H1 (cell line): ENCODE results near the gene DRD1. TPM values are rescaled to one million over a fixed set of nuclear protein-coding genes. Genes with fewer than 3 reads are reported as not detected.

ENCODE experiments used
- CTCF ChIA-PET: fragments of 300-600 bp; sonication (Branson Sonifier 250); formaldehyde crosslinking; loops from one replicate; lab custom pipeline; 2021; ENCODE audit not compliant: partially characterized antibody; lab: Charles Lee
- POLR2A ChIA-PET: fragments of 300-600 bp; sonication (Branson Sonifier 250); formaldehyde crosslinking; loops from one replicate; lab custom pipeline; 2021; ENCODE audit warnings: inconsistent platforms; ENCODE audit not compliant: partially characterized antibody; lab: Charles Lee
- DNase-seq, 2 experiments: peaks; one replicate each; pipeline versions ENCODE4 v3.0.0 to v3.0.0-alpha.2; 2010 to 2022; ENCODE audit warnings: low spot score in 2 of 2, low read depth in 1 of 2, mixed read lengths in 1 of 2
- FAIRE-seq: peaks from 2 replicates; lab custom pipeline; 2011; peaks lifted over from hg19 to GRCh38; lab: Jason Lieb, UNC
- H2AFZ ChIP-seq: 2 replicates; pipeline ENCODE4 v1.8.1; 2012; ENCODE audit warnings: low read length, inconsistent platforms
- H2AK5ac ChIP-seq: 2 replicates; pipeline ENCODE4 v1.6.1; 2013; ENCODE audit warnings: low read depth, low read length
- H2BK120ac ChIP-seq: replicated peaks from 2 replicates; pipeline ENCODE3; 2013; ENCODE audit warnings: low read depth, low read length, inconsistent platforms
- H2BK12ac ChIP-seq: 2 replicates; pipeline ENCODE4 v1.6.1; 2013; ENCODE audit warnings: low read depth, low read length
- H2BK15ac ChIP-seq: 2 replicates; pipeline ENCODE4 v1.6.1; 2013; ENCODE audit warnings: low read length
- H2BK20ac ChIP-seq: 2 replicates; pipeline ENCODE4 v1.6.1; 2013; ENCODE audit warnings: low read length
- H2BK5ac ChIP-seq: 2 replicates; pipeline ENCODE4 v1.6.1; 2013; ENCODE audit warnings: low read depth, low read length
- H3K14ac ChIP-seq: 2 replicates; pipeline ENCODE4 v1.6.1; 2013; ENCODE audit warnings: inconsistent platforms; ENCODE audit not compliant: insufficient read length
- H3K18ac ChIP-seq: 2 replicates; pipeline ENCODE4 v1.6.1; 2013; ENCODE audit warnings: low read length; ENCODE audit errors: extremely low read depth
- H3K23ac ChIP-seq: 2 replicates; pipeline ENCODE4 v1.6.1; 2013; ENCODE audit warnings: inconsistent platforms; ENCODE audit not compliant: insufficient read length
- H3K23me2 ChIP-seq: 2 replicates; pipeline ENCODE4 v1.6.1; 2013; ENCODE audit warnings: low read depth, low read length
- H3K27ac ChIP-seq: 2 replicates; pipeline ENCODE4 v1.6.1; 2011; ENCODE audit warnings: low read depth, low read length, inconsistent platforms
- H3K27me3 ChIP-seq, 4 experiments: replicated peaks in 1 of 4; 1 replicate in 1 of 4; 2 replicates in 3 of 4; pipeline versions ENCODE4 v1.6.1 to v1.8.1; 2011 to 2013; ENCODE audit warnings: low read length in 3 of 4, mild to moderate bottlenecking in 3 of 4, inconsistent platforms in 2 of 4, mixed read lengths in 2 of 4, moderate library complexity in 1 of 4; ENCODE audit not compliant: control insufficient read depth in 3 of 4, insufficient read depth in 3 of 4; ENCODE audit errors: extremely low read depth in 1 of 4
- H3K36me3 ChIP-seq, 4 experiments: 2 replicates each; pipeline versions ENCODE4 v1.6.1 to v1.8.1; 2011 to 2013; ENCODE audit warnings: mild to moderate bottlenecking in 4 of 4, low read length in 3 of 4, moderate library complexity in 2 of 4, control low read depth in 1 of 4, inconsistent platforms in 1 of 4; ENCODE audit not compliant: insufficient read depth in 4 of 4, control insufficient read depth in 2 of 4
- H3K4ac ChIP-seq: replicated peaks from 2 replicates; pipeline ENCODE3; 2013; ENCODE audit warnings: low read length, low read depth, mixed read lengths, inconsistent platforms; ENCODE audit not compliant: insufficient read length
- H3K4me1 ChIP-seq, 4 experiments: replicated peaks in 1 of 4; 1 replicate in 1 of 4; 2 replicates in 3 of 4; pipeline versions ENCODE4 v1.6.1 to v1.8.1; 2011 to 2013; ENCODE audit warnings: low read length in 3 of 4, inconsistent platforms in 2 of 4, mixed read lengths in 1 of 4; ENCODE audit not compliant: insufficient read depth in 4 of 4, control insufficient read depth in 3 of 4
- H3K4me2 ChIP-seq, 2 experiments: 2 replicates each; pipeline versions ENCODE4 v1.6.1 to v1.8.1; 2011 to 2013; ENCODE audit warnings: low read depth in 2 of 2, low read length in 2 of 2, control low read depth in 1 of 2, inconsistent platforms in 1 of 2, mild to moderate bottlenecking in 1 of 2; ENCODE audit not compliant: insufficient read depth in 1 of 2
- H3K4me3 ChIP-seq, 4 experiments: fragments of 200-600, 300-600 bp in 1 of 4; sonication (generic), shearing (Covaris generic), sonication (Bioruptor Twin) in 1 of 4; 2 replicates each; pipeline versions ENCODE4 v1.5.1 to v1.8.1; 2011 to 2016; ENCODE audit warnings: low read length in 4 of 4, low read depth in 3 of 4, control low read depth in 2 of 4, inconsistent platforms in 2 of 4, mild to moderate bottlenecking in 2 of 4, mixed read lengths in 1 of 4, moderate library complexity in 1 of 4; ENCODE audit not compliant: insufficient read depth in 2 of 4; ENCODE audit errors: extremely low read depth in 1 of 4
- H3K56ac ChIP-seq: replicated peaks from 2 replicates; pipeline ENCODE3; 2013; ENCODE audit warnings: low read depth, mild to moderate bottlenecking, mixed read lengths, low read length, inconsistent platforms; ENCODE audit not compliant: insufficient read length
- H3K79me1 ChIP-seq: 2 replicates; pipeline ENCODE4 v1.6.1; 2013; ENCODE audit warnings: low read depth, low read length, control low read depth
- H3K79me2 ChIP-seq, 2 experiments: 2 replicates each; pipeline versions ENCODE4 v1.6.1 to v1.8.1; 2012 to 2013; ENCODE audit warnings: low read length in 2 of 2, mild to moderate bottlenecking in 2 of 2, inconsistent platforms in 1 of 2; ENCODE audit not compliant: insufficient read depth in 2 of 2, control insufficient read depth in 1 of 2
- H3K9ac ChIP-seq, 4 experiments: replicated peaks in 1 of 4; 1 replicate in 1 of 4; 2 replicates in 3 of 4; pipeline versions ENCODE4 v1.6.1 to v1.8.1; 2011 to 2013; ENCODE audit warnings: low read depth in 3 of 4, low read length in 3 of 4, control low read depth in 2 of 4, mild to moderate bottlenecking in 2 of 4, moderate library complexity in 2 of 4, inconsistent platforms in 1 of 4; ENCODE audit errors: extremely low read depth in 1 of 4
- H3K9me3 ChIP-seq, 2 experiments: 2 replicates each; pipeline versions ENCODE4 v1.6.1 to v1.8.1; 2012 to 2013; ENCODE audit warnings: mild to moderate bottlenecking in 2 of 2, moderate library complexity in 2 of 2, control low read depth in 1 of 2, inconsistent platforms in 1 of 2, low read depth in 1 of 2, low read length in 1 of 2, mixed read lengths in 1 of 2; ENCODE audit not compliant: insufficient read depth in 2 of 2
- H4K20me1 ChIP-seq, 2 experiments: replicated peaks in 1 of 2; 2 replicates each; pipeline versions ENCODE3 to v1.8.1; 2011 to 2013; ENCODE audit warnings: inconsistent platforms in 2 of 2, low read length in 2 of 2, mild to moderate bottlenecking in 1 of 2; ENCODE audit not compliant: insufficient read depth in 2 of 2, control insufficient read depth in 1 of 2
- H4K5ac ChIP-seq: 2 replicates; pipeline ENCODE4 v1.6.1; 2013; ENCODE audit warnings: low read length, low read depth, mixed read lengths, inconsistent platforms; ENCODE audit not compliant: insufficient read length
- H4K8ac ChIP-seq: 2 replicates; pipeline ENCODE4 v1.8.0; 2013; ENCODE audit warnings: mild to moderate bottlenecking, moderate library complexity, low read length, inconsistent platforms; ENCODE audit not compliant: insufficient read depth; ENCODE audit errors: extremely low read depth
- H4K91ac ChIP-seq: replicated peaks from 2 replicates; pipeline ENCODE3; 2013; ENCODE audit warnings: low read length, mixed read lengths, inconsistent platforms; ENCODE audit not compliant: insufficient read length
- BRCA1 ChIP-seq: IDR thresholded peaks from 2 replicates; pipeline ENCODE4 v1.6.1; 2012; ENCODE audit warnings: low read depth, low read length, improper control_type of control experiment
- FOSL1 ChIP-seq: IDR thresholded peaks from 2 replicates; pipeline ENCODE4 v1.6.1; 2011; ENCODE audit warnings: mild to moderate bottlenecking, low read depth, low read length, moderate library complexity; ENCODE audit not compliant: insufficient read depth
- NANOG ChIP-seq: IDR thresholded peaks from 2 replicates; pipeline ENCODE4 v1.6.1; 2011; ENCODE audit warnings: low read length, low read depth, mild to moderate bottlenecking, inconsistent platforms; ENCODE audit not compliant: insufficient read depth, poor library complexity, severe bottlenecking
- RNF2 ChIP-seq: fragments of 200-900, 300-1000 bp; sonication (generic); IDR thresholded peaks from 2 replicates; pipeline ENCODE4 v1.7.1; 2016; ENCODE audit warnings: borderline replicate concordance, low read depth, mild to moderate bottlenecking, antibody characterized with exemption, low read length; ENCODE audit not compliant: poor library complexity, severe bottlenecking; ENCODE audit errors: missing control alignments
- SIN3A ChIP-seq, 2 experiments: IDR thresholded peaks in 1 of 2; conservative IDR thresholded peaks in 1 of 2; 2 replicates each; pipeline ENCODE4 v1.6.1; 2011 to 2012; ENCODE audit warnings: low read length in 2 of 2, improper control_type of control experiment in 1 of 2, low read depth in 1 of 2, mild to moderate bottlenecking in 1 of 2
- WGBS, 2 experiments: shearing (Covaris generic) in 1 of 2; methylation state at CpG; one replicate each; pipeline versions ENCODE4 v1.1.6 to v1.1.7; 2013 to 2015; ENCODE audit warnings: low lambda C conversion rate in 2 of 2, mixed read lengths in 2 of 2, inconsistent platforms in 1 of 2, low coverage in 1 of 2, missing lambda C conversion rate in 1 of 2; ENCODE audit not compliant: insufficient replicate concordance in 2 of 2, insufficient coverage in 1 of 2, insufficient read length in 1 of 2; ENCODE audit errors: extremely low coverage in 1 of 2, missing lambda C conversion rate in 1 of 2; 5-methylcytosine and 5-hydroxymethylcytosine counted together
- polyA plus RNA-seq, 7 experiments: library from polyadenylated mRNA; depleted of rRNA in 3 of 7; stranded (reverse) in 5 of 7; unstranded in 2 of 7; fragments of >200 nt in 5 of 7; fragments of 200-250 nt in 2 of 7; gene quantifications; 1 replicate in 5 of 7; 2 replicates in 1 of 7; 4 replicates in 1 of 7; pipeline versions ENCODE4 v1.2.1 to v1.2.3, GENCODE V29; 2011 to 2013; ENCODE audit warnings: missing spikeins in 2 of 7, mixed read lengths in 2 of 7
- total RNA-seq: library from RNA; stranded (reverse); fragmentation: NEBNext Ultra II Directional; extraction: Animal tissue kit (Norgen Biotek cat#: 25700); gene quantifications from 2 replicates; pipeline ENCODE4 v1.2.1, GENCODE V29; 2021

Gene DRD1
- total and polyA plus RNA-seq, 2 of the 8 experiments (the other 6 are each of a cell fraction or from before 2014, with no cell fraction given), result 0.03 to 0.19 TPM

DNA sequence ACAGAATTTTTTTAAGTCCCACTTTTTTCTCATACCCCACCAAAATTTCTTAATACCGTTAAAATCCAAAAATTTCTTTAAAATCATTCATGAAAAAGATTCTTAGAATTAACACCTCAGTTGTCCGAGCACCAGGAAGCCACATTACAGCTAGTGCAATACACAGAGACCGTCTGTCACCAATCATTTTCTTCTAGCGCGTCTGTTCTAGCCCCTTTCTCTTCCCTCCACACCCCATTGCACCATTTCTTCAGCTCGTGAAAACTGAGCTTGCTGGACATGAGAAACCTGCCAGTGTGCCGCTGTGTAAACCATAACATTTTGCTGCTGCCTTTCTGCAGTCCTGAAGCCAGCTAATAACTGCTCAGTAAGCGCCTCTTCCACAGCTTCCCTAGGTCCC is 39.4 kb upstream of the DRD1 start:
- Histone ChIP-seq H3K79me1 (peaks cover 20% of the 10 kb centered on the region), H3K9ac (no peak overlapping the region), H3K4me1 (peaks cover 2 to 5% (median 3%) of the 10 kb centered on the region in 4 experiments; a peak in 5 of 7 replicates), H2AK5ac (no peak overlapping the region), H4K20me1 (peaks cover 26 to 28% of the 10 kb centered on the region in 2 experiments), H3K56ac (no peak overlapping the region), H2BK15ac (no peak overlapping the region), H3K23me2 (peaks cover 9% of the 10 kb centered on the region; the same call in 1 of the 2 replicates), H2BK5ac (no peak overlapping the region), H4K91ac (no peak overlapping the region), H3K9me3 (no peaks in the 10 kb centered on the region), H3K4ac (no peak overlapping the region), H3K36me3 (peaks cover 2 to 14% (median 11%) of the 10 kb centered on the region in 4 experiments; a peak in 6 of 8 replicates), H3K27me3 (no peaks in the 10 kb centered on the region), H3K27ac (no peak overlapping the region), H3K14ac (no peak overlapping the region), H2BK120ac (no peak overlapping the region), H3K23ac (no peak overlapping the region), H3K4me3 (no peak overlapping the region), H2AFZ (no peak overlapping the region), H2BK12ac (no peak overlapping the region), H4K8ac (no peak overlapping the region), H3K79me2 (peaks cover 12 to 93% of the 10 kb centered on the region in 2 experiments), H3K18ac (no peak overlapping the region), H4K5ac (no peak overlapping the region), H3K4me2 (no peak overlapping the region), H2BK20ac (no peak overlapping the region)
- ChIA-PET POLR2A (no interaction called here), CTCF (interaction anchor here (1.5 kb wide), 1 partner anchor 19 kb away, joined by 3 read pairs; no protein-coding TSS in a partner anchor)
- FAIRE-seq, result no peak
- no peak for TF ChIP-seq BRCA1
- TF ChIP-seq NANOG, result no peak
- TF ChIP-seq FOSL1, result no peak
- TF ChIP-seq SIN3A (conservative IDR thresholded peaks at IDR 0.05 in 1 of 2, IDR thresholded peaks at IDR 0.05 in 1 of 2; ENCODE audit: low read depth in 1 of 2, low read length in 2 of 2), result no peak
- no peak for TF ChIP-seq RNF2
- no peak for DNase-seq
- 85 to 100% methylated on average over 1 to 8 of the region's 8 CpGs for WGBS, 2 experiments
